ENCODE results near the gene IGFBPL1.
A peak's percentile ranks its signal among the peaks of the same experiment; 100 is the strongest.
"Not testable (repeated sequence)": the region's sequence is repeated elsewhere in the genome, so short reads cannot be mapped to it uniquely, and the experiment has no call there.

The IGFBPL1 gene

DNA sequence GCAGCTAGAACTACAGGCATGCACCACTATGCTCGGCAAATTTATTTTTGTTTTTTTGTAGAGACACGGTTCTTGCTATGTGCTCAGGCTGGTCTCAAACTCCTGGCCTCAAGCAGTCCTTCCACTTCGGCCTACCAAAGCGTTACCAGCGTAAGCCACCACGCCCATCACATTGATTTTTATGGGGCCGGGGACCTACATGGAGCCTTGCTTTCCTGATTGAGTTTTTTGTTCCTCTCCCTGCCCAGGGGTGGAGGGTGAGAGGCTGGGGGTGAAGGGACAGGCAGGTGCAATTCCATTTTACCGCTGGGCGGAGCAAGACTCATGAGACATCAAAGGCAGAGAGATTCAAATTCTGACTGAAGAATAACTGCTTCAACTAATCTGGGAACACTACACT is 29.8 kb downstream of the IGFBPL1 start:
- no peak for DNase-seq

DNA sequence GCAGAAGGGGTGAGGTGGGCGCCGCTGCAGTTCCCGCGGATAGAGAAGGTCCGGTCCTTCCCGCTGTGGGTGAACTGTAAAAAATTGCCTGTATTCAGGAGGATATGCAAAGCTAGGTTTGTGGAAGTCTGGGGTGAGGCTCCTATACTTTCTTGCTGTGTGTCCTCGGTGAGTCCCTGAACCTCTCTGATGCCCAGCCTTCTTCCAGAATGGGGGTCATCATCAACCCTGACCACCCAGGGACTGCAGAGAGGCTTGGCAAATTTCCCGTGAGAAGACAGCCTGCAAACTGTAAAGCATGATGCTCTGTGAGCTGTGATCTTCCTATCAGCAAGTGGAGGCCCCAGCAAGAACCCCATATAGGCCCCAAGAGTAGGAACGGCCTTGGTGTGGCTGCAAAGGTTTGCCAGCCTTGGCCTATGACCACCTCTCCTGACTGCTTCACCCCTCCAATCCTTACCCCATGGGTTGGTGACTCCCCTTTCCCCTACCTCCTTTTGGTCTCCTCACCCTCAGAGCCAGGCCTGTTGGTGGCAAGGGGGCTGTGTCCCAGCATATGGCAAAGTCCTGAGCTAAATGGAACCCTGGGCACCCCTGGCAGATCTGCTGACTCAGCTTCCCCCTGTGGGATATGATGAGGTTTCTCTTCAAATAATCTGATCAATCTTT is 31.0 kb downstream of the IGFBPL1 start:
- no peak for DNase-seq

DNA sequence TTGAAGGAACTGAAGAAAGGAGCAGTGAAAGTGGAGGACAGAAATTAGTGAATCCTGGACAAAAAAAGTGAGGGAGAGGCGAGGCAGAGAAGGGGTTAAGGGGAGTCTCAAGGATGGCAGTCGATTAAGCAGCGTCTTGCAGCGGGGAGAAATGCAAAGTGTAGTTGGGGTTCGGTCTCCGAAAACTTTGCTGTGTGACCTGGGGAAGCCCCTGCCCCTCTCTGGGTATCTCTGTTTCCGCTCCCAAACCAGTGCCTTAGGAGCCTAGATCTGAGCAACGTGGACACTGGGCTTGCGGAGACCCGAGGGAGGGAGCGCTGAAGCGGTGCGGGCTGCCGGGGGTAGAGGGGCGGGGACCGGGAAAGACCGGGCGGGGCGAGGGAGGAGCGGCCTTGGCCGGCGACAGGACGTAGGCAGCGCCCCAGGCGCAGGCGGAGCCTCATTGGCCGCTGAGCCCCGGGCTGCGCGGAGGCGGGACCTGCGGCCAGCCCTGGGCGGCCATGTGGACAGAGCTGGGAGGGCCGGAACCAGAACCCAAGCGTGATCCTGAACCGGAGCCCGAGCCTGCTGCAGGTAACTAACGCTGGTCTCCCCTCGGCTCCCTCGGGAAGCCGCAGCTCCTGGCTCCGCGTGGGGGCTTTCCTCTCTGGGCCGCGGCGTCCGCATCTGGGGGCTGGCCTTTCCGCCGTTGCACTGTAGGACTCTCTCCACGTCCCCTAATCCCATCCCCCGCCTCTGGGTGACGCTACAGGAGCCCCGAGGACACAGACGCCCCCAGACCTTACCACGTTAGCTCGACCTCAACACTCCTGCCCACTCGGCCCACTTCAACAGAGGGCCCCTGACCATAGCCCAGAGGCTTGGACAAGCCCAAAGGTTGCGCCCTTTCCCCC is 31.8 kb downstream of the IGFBPL1 start, which contains the start of gene ALDH1B1:
ALDH1B1 (plus strand) TSS at position 468 of the 893 bp plus-strand sequence. CDS start 3,047 bp downstream, outside the sequence.
- DNase-seq: peak; percentile 50 to 80

DNA sequence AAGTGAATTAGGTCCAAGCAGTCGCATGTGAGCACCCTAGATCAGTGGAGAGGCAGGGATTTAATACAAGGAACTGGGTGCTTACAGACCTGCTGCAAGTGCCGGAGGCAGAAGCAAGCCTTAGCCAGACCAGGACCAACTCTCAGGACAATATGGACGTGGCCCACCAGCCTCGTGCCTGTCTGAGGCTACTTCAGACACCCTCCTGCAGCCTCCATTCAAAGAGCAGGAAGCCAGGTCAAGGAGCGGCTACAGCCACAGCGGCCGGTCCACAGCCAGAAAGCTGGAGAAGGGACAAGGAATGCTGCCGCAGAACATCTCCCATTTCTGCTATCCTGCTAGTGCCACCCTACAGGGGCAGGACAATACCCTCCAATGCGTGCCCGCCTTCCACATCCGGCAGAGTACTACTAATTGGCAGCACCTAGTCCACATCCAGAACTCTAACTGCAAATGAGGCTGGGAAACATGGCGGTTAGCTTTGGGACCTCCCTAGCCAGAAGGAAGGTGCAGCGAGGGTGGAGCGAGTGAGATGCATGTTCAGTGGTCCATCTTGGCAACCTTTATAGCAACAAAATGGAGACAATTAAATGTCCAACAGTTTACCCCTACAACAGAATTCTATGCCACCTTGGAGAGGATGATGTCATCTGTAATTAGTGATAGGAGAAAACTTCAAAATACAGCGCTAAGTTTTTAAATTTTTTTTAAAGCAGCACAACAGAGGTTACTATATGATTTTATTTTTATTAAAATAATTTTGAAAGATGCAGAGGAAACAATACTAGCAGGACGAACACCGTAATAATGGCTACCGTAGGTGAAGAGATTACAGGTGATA is 32.8 kb downstream of the IGFBPL1 start:
- DNase-seq: no peak

DNA sequence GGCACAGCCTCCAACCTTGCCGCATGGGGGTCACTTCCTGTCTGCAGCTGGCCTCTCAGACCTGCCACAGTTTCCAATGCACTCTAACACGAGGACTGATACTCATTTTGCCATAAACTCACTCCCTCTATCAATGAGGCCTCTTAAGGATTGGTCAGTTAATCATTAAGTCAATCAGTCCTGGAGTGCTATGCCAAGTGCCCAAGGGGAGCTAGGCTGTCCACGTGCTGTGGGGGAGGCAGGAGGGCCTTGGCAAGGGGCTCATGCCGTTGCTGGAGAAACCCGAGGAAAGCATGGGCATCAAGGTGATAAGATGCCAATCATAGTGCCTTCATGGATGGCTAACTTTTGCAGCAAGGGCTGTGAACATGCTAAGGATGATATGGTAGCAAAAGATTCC is 33.4 kb downstream of the IGFBPL1 start:
- no peak for DNase-seq

DNA sequence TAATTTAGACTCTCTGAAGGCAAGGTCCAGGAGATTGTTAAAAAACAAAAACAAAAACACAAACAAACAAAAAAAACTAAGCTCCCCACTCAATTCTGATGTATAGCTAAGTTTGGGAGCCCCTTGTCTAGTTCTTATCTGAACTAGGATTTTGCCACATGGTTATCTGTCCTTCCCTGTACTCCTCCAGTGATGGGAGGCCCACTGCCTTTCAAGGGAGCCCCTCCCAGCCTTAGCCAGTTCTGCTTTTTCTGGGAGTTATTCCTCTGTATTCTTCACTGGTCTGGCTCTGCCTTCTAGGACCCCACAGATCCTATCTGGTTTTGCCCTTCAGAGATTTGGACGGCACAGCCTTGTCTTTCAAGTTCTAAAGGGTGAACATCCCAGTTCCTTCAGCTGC is 33.8 kb downstream of the IGFBPL1 start:
- DNase-seq: no peak

DNA sequence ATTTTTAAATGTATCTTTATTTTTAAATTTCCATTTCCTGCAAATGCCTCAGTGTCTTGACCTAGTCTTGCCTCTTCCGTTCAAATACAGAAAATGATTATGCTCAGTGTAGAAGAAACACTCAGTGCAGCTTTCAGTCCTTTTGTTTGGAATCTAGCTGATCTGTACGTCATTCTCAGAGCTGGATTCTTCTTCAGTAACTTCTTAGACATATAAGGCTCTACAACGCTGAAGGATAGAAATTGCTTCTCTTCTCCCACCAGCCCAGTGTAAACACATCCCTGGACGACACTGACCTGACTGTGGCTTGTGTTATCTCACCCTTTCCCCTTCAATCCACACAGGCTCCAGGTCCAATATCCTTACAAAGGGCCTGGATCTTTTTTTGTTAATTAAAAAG is 34.9 kb downstream of the IGFBPL1 start:
- DNase-seq: no peak

DNA sequence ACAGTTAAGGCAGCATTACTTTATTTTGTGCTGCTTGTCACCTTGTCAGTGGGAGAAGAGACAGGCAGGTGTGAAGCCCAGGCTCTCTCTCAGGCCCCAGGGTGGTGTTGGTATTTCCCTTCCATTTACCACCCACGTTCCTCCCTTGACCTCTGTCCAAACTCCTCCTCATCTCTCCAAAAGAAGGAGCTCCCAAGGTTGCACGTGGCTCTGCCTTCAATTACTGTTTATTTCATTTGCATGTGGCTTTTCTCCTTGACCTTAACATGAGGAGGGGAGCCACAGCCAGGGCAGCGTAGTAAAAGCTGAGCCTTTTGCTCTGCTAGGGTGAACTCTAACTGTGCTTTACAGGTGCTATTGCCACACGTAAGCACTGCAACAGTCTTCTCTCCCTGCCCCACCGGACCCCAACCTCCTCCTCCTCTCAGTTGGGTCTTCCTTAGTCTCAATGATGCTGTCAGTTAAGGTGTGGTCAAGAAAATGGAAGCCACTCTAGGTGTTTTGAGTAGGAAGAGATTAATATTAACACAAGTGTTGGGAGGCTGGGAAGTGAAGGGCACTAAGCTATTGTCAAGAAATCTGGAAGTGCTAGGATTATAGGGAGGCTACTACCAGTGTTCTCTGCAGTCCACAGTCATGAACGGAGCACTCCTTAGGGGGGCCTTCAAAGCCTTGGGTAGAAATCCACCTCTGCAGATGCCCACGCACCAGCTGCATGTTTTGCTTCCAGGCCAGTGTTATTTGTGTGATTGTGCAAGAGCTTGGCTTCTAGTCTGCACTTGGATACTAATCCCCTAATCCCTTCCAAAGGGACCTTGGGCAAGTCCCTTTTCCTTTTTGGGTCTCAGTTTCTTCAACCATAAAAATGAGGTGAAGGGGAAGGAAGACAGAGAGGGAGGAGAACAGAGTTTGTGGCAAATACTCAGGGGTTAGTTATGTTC is 35.7 kb downstream of the IGFBPL1 start:
- DNase-seq: no peak

DNA sequence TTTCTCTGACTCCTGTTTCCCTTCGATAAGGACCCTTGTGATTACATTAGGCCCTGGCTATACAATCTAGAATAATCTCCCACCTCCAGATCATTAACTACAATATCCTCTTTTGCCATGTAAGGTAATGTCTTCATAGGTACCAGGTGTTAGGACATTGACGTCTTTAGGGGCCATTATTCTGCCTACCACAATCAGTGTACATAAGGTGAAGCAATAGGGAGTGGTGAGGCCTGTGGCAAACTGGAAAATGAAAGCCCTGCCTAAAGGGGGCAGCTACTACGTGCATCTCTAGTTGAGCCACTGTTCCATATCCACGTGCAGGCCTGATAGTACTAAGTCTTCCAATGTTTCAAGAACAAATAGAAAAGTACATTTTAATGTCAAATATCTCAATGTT is 36.5 kb downstream of the IGFBPL1 start:
- no peak for DNase-seq

DNA sequence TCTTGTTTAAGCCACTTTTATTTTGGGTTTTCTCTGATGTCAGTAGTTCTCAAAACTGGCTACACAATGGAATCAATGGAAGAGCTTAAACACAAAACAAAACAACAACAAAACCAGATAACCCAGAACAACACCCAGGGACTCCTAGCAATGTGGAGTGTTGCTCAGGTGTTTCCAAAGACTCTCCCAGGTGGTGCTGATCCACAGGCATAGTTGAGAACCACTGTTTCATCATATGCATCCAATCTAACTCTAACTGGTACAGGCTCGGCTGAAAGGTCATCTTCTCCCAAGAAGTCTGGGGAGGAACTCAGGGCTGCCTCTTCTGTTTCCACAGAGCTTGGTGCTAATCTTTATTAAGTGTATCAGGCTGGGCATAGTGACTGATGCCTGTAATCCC is 37.2 kb downstream of the IGFBPL1 start:
- no peak for DNase-seq

DNA sequence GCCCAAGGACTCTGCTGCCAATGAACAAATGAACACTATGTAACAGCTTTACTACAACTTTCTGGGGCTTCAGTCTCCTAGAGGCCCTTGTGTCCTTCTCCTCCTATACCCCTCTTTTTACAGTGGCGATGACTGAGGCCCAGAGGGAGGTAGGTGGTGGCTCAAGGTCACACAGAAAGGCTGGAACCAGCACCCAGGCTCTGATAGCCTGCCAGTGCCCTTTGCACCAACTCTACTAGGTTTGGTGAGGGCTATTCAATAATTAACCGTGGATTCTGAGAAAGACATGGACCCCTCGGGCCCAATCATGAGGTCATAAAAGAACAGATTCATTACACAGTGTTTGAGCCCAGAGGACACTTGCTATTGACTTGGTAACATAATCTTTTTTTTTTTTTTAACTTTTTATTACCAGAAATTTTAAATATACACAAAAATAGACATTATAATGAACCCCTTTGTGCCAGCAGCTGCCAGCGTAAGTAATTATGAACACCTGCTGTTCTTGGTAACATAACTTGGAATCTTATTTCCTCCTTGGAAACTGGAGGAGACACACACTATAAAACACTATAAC is 37.8 kb downstream of the IGFBPL1 start:
- DNase-seq: no peak

DNA sequence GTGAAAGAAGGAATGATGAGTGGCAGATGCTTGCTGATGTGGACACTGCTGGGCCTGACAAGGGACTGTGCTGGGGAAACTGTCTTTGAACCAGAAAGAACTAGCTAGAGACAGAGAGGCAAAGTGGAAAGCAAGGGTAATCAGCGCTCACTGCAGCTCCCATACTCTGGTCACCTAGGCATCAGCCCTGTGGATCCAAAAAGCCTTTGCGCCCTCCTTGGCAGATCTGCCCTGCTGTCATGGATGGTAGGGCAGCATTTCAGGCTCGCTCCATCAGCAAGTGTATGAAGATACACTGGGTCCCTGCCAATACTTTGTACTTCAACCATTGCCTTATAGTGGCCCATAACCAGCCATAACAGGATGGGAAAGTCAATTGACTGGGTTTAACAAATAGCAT is 38.4 kb downstream of the IGFBPL1 start:
- no peak for DNase-seq

DNA sequence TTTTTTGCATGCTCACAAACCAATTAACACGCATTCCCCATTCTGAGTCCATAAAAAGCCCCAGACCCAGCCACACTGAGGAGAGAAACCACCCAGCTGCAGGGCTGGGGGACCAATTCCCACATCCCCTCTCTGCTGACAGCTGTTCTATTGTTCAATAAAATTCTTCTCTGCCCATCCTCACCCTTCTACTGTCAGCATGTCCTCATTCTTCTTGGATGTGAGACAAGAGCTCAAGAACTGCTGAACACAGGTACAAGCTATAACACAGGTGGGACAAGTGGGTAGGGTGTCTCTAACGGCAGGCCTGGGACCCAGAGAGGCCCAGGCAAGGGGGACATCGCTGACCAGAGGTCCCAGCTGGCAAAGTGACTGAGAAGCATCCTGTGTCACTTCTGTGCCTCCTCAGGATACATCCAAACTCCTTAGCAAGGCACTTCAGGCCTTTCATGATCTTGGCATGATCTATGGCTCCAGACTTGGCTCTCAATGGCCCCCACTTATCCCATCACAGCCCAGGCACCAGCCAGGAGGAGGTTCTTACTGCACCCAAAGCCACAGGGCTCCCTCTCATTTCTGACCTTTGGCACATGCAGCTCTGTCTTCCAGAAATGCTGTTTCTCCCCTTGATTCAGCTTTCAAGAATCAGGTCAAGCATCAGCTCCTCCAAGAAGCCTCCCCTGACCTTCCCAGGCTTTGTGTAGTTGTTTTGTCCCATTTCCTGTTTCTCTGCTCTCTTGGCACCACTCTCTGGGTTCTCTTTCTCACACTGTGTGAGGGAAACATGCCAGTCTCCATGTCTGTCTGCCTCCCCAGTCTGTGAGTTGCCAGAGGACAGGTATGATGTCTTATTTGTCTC is 39.0 kb downstream of the IGFBPL1 start:
- DNase-seq: no peak

DNA sequence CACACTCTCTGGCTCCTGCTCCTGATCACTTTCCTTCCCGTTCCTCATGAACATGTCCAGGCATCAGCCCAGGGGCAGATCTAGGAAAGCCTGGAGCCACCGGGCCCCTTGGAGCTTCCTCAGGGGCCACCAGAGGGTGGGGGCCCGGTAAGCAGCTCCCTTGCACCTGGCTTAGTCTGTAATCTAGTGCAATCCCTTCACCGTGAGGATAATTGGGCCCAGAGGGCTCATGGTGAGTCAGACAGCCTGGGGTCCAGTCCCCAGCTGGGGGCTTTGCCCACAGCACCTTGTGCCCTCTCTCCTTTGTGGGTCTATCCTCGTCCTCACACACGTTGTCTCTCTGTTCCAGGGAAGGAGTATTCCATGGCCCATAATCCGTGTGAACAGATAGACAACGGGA is 42.1 kb downstream of the IGFBPL1 start:
- no peak for DNase-seq

DNA sequence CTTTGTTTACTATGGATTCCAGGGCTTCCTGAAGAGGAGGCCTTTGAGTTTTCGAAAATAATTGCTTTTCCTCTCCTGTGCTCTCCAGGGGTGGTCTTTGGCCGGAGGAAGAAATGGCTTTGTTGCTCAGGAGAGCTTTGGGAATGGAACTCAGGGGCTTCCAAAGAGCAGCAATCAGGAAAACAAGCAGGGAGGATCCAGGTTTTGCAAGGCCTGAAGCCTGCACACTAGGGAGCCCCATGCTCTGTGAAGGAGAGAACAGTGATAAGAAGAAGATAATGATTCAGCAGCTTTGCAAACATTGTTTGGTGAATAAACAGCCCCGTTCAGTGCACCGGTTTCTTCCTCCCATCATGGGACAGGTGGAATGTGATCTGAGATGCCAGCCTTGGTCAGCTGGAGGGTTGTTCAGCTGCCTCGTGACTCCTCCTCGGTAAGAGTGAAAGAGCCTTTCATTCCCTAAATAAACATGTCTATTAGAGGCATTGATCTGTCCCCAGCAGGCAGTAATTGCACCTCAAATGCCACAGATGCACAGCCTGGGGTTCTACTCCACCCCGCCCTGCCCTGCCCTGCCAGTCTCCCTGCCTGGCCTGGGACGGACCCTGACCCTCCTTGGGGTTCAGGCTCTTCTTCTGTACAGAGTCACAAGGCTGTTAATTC is 43.3 kb downstream of the IGFBPL1 start:
- DNase-seq: no peak

DNA sequence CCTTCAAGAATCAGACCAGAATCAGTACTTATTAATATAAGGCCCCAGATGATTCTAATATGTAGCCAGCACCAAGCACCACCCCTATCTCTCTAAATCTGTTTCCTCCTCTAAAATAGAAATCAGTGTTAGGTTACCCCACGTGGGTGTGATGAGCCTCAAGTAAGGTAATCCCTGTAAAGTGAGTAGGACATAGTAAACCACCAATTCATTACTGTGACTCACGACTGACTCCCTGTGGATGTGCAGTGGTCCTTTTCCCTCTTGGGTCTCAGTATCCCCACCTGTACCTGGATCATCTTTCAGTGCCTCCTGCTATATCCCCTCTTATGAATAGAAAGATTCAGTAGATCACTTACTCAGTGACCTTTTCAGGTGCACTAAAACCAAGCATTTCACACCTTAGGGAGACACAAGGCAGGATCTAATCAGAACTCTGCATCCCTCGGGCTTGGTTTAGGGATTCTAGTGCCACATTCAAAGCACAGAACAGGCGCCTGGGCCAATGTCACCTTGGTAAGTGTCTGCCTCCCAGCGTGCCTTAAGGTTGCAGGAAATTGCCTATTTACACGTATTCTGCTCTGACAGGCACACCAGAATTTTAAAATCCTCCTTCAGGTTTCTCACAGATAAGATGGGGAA is 43.9 kb downstream of the IGFBPL1 start:
- DNase-seq: no peak

DNA sequence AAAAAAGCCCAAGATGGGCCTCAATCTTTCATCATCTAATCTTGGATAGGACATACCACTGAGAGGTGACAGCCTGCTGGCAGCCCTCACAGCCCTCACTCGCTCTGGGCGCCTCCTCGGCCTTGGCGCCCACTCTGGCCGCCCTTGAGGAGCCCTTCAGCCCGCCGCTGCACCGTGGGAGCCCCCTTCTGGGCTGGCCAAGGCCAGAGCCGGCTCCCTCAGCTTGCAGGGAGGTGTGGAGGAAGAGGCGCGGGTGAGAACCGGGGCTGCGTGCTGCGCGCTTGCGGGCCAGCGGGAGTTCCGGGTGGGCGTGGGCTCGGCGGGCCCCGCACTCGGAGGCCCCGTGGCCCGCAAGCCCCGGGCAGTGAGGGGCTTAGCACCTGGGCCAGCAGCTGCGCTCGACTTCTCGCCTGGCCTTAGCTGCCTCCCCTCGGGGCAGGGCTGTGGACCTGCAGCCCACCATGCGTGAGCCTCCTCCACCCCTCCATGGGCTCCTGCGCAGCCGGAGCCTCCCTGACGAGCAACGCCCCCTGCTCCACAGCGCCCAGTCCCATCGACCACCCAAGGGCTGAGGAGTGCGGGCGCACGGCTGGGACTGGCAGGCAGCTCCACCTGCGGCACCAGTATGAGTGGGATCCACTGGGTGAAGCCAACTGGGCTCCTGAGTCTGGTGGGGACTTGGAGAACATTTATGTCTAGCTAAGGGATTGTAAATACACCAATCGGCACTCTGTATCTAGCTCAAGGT is 46.7 kb downstream of the IGFBPL1 start:
- not testable (repeated sequence) for DNase-seq

DNA sequence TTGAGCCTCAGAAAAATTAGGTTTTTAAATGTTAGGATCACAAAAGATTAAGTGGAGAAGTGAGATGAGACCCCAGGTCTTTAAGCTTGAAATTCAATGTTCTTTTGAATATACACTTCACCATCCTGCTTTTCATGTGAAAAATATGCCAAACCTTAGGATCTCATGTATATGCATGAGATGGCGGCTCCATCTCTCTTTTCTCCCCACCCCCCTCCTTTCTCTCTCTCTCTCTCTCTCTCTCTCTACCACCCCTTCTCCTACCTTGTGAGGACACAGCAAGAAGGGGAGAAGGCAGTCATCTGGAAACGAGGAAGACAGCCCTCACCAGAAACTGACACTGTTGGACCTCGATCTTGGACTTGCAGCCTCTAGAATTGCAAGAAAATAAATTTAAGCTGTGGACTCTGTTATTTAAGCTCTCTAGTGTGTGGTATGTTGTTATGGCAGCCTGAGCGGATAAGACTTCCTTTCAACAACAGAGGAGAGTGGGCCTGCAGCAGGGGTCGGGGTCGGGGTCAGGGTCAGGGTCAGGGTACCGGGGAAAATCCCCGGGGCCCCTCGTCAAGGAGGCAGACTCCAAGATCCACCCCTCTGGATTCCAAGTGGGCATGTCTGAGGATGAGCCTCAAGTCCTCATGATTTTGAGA is 48.1 kb downstream of the IGFBPL1 start:
- DNase-seq: no peak
